ENCODE data around the gene TTN.
"Not testable (repeated sequence)": the region's sequence is repeated elsewhere in the genome, so short reads cannot be mapped to it uniquely, and the experiment has no call there.

TTN gene

GRCh38 chr2:178732913-178733312, 74.3 kb downstream of the TTN start:
- no peak for DNase-seq

- no peak for DNase-seq
These were observed 75.9 kb downstream of the TTN start for GRCh38 chr2:178731300-178731699.

DNA sequence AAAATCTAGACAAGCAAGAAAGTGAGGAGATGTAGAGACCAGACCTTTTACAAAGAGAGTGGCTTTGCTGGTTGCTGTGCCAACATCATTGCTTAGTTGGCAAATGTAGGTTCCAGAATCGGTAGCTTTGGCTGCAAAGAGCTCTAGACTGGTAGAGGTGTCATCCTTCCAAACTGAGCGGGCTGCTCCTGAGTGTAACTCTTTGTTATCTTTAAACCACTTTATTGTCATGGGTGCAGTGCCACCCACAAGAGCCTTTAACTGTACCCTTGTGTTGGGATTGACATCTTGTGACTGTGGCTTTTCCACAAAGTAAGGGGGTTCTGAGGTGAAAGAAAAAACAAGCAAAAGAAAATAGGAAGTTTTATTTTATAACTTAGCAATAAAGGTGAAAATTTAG, 77.2 kb downstream of the TTN start:
- DNase-seq, result no peak

GRCh38 chr2:178723786-178724346, 83.4 kb downstream of the TTN start:
- DNase-seq, result no peak

DNA sequence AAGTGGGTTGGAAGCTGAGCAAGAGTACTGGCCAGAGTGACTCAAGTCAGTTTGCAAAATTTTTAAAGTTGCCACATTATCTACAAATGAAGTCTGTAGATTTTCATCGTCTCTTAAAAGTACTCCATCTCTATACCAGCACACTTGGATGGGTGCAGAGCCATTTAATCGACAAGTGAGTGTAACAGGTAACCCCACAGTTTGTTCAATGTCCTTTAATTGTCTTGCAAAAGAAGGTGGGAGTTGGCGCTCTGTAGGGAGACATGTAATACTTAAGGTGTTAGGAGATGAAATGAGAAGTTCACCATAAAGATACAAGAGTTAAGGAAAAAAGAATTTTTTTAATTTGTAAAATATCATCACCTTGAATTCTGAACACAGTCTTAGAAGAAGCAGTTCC, 84.9 kb downstream of the TTN start:
- DNase-seq, result no peak

DNA sequence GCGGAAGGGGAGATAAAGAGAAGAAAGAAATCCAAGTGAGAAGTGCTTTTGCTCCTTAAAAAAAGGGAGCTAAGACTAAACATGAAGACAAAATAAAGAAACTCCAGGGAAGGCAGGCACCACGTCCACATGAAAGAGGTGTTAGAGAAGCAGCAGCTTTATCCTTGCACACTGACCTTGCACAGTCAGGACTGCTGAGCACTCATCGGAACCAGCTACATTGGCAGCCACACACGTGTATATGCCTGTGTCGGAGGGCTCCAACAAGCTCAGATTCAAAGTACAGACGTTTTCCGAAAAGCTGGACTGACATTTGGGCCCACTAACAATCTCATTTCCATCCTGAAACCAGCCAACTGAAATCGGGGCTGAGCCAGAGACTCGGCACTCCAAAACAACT, 88.2 kb downstream of the TTN start:
- no peak for DNase-seq

- DNase-seq, result no peak
These were observed 88.9 kb downstream of the TTN start for GRCh38 chr2:178718283-178718682.

DNA sequence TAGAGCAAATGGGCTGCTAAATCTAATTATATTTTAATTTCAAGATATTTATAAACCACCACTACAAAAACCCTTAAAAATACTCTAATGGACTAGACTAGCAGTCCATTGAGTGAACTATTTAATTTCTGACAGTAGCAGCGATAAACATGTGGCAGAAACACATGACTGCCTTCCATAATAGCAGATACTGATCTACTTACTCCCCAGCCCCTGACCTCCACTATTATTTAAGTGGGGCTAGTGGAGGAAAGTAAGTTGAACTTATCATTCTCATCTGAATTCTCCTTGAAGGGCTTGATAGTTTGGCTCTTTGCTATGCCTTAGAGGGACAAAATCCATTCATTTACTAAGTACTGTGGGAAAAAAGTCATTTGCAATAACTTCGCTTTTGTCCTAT, 90.8 kb downstream of the TTN start:
- DNase-seq, result no peak

GRCh38 chr2:178715366-178715765, 91.9 kb downstream of the TTN start:
- DNase-seq, result no peak

GRCh38 chr2:178707476-178707875, 99.7 kb downstream of the TTN start:
- DNase-seq, result no peak

- no peak for DNase-seq
These were observed 102.3 kb downstream of the TTN start for GRCh38 chr2:178704876-178705275.

DNA sequence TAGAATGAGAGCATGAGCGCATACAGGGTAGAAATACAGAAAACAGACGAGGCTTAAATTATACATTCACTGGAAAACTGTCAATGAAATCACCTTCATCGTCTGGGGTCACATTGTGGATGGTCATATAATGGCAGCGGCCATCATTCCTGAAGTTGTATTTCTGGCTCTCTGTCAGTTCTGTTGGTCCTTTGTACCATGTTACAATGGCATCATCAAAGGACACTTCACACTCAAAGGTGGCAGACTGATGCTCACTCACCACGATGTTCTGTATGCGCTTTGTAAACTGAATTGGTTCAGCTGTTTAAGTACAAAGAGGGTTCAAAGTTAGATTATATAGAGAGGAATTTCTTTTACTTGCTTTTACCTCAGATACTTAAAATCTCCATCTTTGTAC, 104.9 kb downstream of the TTN start:
- no peak for DNase-seq

- DNase-seq, result no peak
These were observed 106.3 kb downstream of the TTN start for GRCh38 chr2:178700922-178701342.

- DNase-seq, result no peak
These were observed 107.1 kb downstream of the TTN start for GRCh38 chr2:178700136-178700535.

DNA sequence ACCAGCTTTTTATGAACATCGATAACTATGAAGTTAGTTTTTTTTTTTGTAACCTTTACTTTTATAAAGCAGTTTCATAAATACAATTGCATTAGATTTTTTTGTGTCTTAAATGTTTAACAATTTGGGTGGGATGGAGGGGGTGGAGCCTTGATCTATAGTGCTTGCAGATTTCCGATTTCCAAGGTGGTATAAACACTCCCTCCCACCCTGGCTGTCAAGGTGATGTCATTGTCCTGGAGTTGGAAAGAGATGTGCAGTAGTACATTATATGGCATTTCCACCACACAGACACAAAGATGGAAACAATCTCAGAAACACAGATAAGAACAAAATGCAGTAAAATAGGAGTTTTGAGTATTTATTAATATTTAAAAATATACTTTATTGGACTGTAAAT, 114.4 kb downstream of the TTN start:
- no peak for DNase-seq

DNA sequence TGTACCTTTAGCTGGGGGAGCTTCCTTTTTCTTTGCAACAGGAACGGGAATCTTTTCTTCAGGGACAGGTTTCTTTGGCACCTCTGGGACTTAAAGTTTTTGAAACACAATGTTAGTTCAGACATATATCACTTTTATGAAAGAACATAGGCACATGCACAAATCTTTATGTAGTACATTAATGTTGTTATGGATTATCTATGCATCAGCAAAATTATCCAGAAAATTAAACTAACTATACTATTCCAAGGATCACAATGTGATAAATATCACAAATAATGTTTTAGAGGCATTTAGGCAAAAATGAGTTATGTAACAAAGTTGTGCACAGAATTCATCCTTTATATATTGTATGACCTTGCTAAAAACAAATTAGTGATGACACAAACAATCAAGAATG, 117.4 kb downstream of the TTN start:
- DNase-seq, result no peak

DNA sequence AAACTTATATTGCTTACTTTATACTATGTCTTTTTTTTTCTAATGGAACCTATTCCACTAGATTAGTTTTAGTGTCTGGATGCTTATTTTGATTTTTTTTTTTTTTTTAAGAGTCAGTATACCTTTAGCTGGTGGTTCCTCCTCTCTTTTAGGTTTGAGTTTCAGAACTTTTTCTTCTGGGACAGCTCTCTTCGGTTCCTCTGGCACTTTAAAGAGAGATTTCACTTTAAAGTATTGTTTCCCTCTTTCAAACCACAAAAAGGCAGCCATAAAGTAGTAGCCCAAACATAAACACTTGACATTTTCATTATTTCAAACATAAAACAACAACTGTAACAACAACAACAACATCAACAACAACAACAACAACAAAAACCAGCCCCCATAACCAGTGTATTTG, 123.3 kb downstream of the TTN start:
- DNase-seq, result no peak

GRCh38 chr2:178681081-178681480, 126.1 kb downstream of the TTN start:
- no peak for DNase-seq

DNA sequence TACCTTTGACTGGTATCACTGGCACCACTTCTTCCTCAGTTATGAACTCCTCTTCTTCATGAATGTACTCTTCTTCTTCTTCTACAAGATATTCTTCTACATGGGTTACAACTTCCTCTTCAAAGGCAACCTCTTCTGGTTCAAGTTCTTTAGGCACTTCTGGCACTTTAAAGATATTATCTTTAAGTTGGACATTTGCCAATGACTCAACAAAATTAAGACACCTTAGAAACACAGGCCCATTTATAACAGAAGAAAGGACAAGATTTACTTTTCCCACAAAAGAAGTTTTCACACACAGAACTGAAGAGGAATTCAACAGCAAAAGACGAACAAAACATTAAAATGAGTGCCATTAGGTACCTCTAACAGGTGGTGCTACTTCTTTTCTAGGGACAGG, 127.3 kb downstream of the TTN start:
- DNase-seq, result no peak

DNA sequence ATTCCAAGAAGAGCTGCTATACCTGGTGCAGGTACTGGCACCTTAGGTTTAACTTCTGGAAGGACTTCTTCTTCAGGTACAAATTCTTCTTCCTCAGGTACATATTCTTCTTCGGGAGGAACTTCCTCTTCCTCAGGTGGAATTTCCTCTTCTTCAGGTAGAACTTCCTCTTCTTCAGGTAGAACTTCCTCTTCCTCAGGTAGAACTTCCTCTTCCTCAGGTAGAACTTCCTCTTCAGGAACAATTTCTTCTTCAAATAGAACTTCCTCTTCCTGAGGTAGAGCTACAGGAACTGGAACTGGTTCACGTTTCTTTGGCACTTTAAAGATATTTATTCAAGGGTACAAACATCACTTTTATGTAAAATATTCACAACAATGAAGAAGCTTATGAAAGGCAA, 129.6 kb downstream of the TTN start:
- DNase-seq, result no peak

DNA sequence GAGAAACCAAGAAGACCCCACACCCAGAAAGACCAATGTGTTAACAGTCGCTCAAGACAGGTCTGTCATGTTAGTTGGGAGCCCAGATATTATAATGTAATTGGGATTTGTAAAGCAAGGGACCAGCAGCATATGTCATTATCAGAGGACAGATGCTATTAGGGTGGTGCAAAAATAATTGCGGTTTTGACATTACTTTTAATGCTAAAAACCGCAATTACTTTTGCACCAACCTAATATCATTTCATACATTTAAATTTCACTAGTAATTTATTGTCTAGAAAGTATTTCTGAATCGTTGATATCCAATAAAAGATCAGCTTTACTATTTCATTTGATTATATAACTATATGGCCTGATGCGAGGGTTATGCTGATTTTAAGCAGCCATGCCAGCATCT, 131.2 kb downstream of the TTN start:
- no peak for DNase-seq

- no peak for DNase-seq
These were observed 133.1 kb downstream of the TTN start for GRCh38 chr2:178674122-178674521.

DNA sequence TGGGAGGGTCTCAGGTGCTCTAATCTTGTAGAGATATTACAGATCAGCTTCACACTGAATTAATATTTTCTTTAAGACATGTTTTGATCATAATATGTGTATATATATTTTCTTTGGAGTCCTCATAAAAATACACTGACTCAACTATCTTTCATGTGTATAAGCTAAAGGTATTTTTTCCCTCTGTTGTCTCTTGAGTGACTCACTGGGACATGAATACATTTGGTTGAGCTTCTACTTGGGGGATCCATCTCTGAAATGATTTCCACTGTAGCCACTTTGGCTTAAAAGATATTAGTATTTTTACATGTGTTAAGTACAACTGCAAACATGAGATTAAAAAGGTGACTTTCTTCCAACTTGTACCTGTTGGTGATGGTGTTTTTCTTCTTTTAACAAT, 140.8 kb downstream of the TTN start:
- no peak for DNase-seq

DNA sequence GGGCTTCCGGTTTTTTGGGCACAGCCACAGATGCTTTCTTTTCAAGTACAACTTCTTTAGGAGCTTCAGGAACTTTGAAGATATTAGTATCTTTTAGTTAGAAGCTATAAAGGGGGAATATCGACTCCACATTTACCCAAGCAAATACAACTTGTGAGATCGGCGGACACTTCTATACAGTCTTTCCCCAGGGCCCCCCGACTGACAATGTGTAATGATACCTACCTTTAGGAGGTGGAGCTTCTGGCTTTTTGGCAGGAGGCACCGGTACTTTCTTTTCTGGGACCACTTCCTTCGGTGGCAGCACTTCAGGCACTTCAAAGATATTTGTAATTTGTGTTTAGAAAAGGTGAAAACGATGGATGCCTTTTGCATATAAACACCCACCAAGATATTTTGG, 148.7 kb downstream of the TTN start:
- DNase-seq, result not testable (repeated sequence)

DNA sequence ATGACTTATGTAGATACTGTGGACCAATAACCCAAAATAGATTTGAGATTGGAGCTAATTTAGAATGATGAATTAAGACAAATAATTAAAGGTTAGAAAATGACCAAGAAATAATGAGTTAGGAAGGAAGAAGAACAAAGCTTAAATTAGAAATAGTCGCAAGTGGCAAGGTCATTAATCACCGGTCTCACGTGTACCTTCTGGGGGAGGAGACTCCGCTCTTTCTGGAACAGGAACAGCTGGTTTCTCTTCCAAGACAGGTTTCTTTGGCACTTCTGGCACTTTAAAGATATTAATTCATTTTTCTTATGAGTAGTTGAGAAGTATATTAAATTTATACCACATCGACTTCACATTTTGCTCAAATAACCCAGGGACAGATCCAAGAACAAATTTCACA, 156.7 kb downstream of the TTN start:
- DNase-seq, result no peak

DNA sequence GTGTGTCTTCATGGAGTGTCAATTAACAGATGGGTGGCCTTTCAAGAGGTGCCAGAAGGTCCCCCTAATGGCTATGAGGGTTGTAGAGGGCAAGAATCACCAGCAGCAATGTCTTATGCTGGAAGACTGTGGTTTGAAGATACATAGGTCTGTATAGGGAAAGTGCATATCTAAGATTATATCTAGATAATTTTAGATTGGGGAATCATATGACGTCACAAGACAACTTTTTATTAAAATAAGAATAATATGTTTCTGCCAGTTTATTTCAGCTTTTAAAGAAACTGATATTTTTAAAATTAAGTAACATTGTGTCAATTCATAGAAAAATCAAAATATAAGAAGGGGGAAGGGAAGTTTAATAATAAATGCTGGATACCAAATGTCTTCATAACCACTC, 162.3 kb downstream of the TTN start:
- DNase-seq, result no peak
